Activated naive CD4-positive, alpha-beta T cell treated with anti-CD3 and anti-CD28 coated beads, Interleukin-2, amount 50 U/mL, for 16 hours (primary cell): ENCODE results near the gene MAPT.
"Not testable (repeated sequence)": the region's sequence is repeated elsewhere in the genome, so short reads cannot be mapped to it uniquely, and the experiment has no call there.

Experiments used
- DNase-seq: peaks from one replicate; pipeline ENCODE4 v3.0.0-alpha.2; 2020

The MAPT gene

GRCh38 chr17:45997166-45997565 lies 102.8 kb downstream of the MAPT start:
- DNase-seq = no peak

DNA sequence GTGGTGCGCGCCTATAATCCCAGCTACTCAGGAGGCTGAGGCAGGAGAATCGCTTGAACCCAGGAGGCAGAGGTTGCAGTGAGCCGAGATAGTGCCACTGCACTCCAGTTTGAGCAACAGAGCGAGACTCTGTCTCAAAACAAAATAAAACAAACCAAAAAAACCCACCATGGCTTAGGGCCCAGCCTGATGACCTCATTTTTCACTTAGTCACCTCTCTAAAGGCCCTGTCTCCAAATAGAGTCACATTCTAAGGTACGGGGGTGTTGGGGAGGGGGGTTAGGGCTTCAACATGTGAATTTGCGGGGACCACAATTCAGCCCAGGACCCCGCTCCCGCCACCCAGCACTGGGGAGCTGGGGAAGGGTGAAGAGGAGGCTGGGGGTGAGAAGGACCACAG lies 103.3 kb downstream of the MAPT start:
- DNase-seq = no peak

GRCh38 chr17:45998987-45999899 lies 104.9 kb downstream of the MAPT start, which contains the start of gene STH:
Gene STH, plus strand, starts transcription at chr17:45999250. Its CDS starts 30 bp downstream, at chr17:45999280.
- DNase-seq = no peak

GRCh38 chr17:45999900-46000290 lies 105.5 kb downstream of the MAPT start:
- DNase-seq = no peak

DNA sequence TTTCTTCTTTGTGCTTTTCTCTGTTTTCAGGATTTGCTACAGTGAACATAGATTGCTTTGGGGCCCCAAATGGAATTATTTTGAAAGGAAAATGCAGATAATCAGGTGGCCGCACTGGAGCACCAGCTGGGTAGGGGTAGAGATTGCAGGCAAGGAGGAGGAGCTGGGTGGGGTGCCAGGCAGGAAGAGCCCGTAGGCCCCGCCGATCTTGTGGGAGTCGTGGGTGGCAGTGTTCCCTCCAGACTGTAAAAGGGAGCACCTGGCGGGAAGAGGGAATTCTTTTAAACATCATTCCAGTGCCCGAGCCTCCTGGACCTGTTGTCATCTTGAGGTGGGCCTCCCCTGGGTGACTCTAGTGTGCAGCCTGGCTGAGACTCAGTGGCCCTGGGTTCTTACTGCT lies 105.9 kb downstream of the MAPT start:
- no peak for DNase-seq

DNA sequence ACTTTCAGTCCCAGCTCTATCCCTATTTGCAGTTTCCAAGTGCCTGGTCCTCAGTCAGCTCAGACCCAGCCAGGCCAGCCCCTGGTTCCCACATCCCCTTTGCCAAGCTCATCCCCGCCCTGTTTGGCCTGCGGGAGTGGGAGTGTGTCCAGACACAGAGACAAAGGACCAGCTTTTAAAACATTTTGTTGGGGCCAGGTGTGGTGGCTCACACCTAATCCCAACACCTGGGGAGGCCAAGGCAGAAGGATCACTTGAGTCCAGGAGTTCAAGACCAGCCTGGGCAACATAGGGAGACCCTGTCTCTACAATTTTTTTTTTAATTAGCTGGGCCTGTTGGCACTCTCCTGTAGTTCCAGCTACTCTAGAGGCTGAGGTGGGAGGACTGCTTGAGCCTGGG lies 106.4 kb downstream of the MAPT start:
- no peak for DNase-seq

GRCh38 chr17:46001390-46002310 lies 107.3 kb downstream of the MAPT start:
- DNase-seq = no peak

DNA sequence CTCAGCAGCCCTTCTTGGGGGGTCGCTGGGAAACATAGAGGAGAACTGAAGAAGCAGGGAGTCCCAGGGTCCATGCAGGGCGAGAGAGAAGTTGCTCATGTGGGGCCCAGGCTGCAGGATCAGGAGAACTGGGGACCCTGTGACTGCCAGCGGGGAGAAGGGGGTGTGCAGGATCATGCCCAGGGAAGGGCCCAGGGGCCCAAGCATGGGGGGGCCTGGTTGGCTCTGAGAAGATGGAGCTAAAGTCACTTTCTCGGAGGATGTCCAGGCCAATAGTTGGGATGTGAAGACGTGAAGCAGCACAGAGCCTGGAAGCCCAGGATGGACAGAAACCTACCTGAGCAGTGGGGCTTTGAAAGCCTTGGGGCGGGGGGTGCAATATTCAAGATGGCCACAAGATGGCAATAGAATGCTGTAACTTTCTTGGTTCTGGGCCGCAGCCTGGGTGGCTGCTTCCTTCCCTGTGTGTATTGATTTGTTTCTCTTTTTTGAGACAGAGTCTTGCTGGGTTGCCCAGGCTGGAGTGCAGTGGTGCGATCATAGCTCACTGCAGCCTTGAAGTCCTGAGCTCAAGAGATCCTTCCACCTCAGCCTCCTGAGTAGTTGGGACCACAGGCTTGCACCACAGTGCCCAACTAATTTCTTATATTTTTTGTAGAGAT lies 108.1 kb downstream of the MAPT start:
- DNase-seq = peak; percentile 68

DNA sequence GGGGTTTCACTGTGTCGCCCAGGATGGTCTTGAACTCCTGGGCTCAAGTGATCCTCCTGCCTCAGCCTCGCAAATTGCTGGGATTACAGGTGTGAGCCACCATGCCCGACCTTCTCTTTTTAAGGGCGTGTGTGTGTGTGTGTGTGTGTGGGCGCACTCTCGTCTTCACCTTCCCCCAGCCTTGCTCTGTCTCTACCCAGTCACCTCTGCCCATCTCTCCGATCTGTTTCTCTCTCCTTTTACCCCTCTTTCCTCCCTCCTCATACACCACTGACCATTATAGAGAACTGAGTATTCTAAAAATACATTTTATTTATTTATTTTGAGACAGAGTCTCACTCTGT lies 108.6 kb downstream of the MAPT start:
- DNase-seq = no peak

DNA sequence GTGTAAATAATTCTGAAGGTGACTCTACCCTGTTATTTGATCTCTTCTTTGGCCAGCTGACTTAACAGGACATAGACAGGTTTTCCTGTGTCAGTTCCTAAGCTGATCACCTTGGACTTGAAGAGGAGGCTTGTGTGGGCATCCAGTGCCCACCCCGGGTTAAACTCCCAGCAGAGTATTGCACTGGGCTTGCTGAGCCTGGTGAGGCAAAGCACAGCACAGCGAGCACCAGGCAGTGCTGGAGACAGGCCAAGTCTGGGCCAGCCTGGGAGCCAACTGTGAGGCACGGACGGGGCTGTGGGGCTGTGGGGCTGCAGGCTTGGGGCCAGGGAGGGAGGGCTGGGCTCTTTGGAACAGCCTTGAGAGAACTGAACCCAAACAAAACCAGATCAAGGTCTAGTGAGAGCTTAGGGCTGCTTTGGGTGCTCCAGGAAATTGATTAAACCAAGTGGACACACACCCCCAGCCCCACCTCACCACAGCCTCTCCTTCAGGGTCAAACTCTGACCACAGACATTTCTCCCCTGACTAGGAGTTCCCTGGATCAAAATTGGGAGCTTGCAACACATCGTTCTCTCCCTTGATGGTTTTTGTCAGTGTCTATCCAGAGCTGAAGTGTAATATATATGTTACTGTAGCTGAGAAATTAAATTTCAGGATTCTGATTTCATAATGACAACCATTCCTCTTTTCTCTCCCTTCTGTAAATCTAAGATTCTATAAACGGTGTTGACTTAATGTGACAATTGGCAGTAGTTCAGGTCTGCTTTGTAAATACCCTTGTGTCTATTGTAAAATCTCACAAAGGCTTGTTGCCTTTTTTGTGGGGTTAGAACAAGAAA lies 109.8 kb downstream of the MAPT start:
- DNase-seq = no peak

DNA sequence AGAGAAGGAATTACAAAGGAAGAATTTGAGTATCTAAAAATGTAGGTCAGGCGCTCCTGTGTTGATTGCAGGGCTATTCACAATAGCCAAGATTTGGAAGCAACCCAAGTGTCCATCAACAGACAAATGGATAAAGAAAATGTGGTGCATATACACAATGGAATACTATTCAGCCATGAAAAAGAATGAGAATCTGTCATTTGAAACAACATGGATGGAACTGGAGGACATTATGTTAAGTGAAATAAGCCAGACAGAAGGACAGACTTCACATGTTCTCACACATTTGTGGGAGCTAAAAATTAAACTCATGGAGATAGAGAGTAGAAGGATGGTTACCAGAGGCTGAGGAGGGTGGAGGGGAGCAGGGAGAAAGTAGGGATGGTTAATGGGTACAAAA lies 111.7 kb downstream of the MAPT start:
- DNase-seq = not testable (repeated sequence)

GRCh38 chr17:46007461-46007965 lies 113.2 kb downstream of the MAPT start:
- DNase-seq = no peak

DNA sequence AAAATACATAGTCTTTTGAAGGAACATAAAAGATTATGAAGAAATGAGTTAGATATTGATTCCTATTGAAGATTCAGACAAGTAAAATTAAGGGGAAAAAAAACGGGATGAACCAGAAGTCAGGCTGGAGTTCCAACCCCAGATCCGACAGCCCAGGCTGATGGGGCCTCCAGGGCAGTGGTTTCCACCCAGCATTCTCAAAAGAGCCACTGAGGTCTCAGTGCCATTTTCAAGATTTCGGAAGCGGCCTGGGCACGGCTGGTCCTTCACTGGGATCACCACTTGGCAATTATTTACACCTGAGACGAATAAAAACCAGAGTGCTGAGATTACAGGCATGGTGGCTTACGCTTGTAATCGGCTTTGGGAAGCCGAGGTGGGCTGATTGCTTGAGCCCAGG lies 114.2 kb downstream of the MAPT start:
- no peak for DNase-seq

- no peak for DNase-seq
These were observed 115.6 kb downstream of the MAPT start for GRCh38 chr17:46009681-46010596.

- DNase-seq = no peak
These were observed 116.3 kb downstream of the MAPT start for GRCh38 chr17:46010597-46011186.

- DNase-seq = no peak
These were observed 117.6 kb downstream of the MAPT start for GRCh38 chr17:46011711-46012505.

DNA sequence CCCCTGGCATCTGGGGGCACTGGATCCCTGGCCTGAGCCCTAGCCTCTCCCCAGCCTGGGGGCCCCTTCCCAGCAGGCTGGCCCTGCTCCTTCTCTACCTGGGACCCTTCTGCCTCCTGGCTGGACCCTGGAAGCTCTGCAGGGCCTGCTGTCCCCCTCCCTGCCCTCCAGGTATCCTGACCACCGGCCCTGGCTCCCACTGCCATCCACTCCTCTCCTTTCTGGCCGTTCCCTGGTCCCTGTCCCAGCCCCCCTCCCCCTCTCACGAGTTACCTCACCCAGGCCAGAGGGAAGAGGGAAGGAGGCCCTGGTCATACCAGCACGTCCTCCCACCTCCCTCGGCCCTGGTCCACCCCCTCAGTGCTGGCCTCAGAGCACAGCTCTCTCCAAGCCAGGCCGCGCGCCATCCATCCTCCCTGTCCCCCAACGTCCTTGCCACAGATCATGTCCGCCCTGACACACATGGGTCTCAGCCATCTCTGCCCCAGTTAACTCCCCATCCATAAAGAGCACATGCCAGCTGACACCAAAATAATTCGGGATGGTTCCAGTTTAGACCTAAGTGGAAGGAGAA lies 118.2 kb downstream of the MAPT start:
- DNase-seq = no peak

DNA sequence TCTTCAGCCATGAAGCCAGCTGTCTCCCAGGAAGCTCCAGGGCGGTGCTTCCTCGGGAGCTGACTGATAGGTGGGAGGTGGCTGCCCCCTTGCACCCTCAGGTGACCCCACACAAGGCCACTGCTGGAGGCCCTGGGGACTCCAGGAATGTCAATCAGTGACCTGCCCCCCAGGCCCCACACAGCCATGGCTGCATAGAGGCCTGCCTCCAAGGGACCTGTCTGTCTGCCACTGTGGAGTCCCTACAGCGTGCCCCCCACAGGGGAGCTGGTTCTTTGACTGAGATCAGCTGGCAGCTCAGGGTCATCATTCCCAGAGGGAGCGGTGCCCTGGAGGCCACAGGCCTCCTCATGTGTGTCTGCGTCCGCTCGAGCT lies 118.8 kb downstream of the MAPT start:
- DNase-seq = no peak

DNA sequence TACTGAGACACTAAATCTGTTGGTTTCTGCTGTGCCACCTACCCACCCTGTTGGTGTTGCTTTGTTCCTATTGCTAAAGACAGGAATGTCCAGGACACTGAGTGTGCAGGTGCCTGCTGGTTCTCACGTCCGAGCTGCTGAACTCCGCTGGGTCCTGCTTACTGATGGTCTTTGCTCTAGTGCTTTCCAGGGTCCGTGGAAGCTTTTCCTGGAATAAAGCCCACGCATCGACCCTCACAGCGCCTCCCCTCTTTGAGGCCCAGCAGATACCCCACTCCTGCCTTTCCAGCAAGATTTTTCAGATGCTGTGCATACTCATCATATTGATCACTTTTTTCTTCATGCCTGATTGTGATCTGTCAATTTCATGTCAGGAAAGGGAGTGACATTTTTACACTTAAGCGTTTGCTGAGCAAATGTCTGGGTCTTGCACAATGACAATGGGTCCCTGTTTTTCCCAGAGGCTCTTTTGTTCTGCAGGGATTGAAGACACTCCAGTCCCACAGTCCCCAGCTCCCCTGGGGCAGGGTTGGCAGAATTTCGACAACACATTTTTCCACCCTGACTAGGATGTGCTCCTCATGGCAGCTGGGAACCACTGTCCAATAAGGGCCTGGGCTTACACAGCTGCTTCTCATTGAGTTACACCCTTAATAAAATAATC lies 119.3 kb downstream of the MAPT start:
- no peak for DNase-seq
